ENCODE measurements around the gene SLC12A2. TPM values are rescaled to one million over a fixed set of nuclear protein-coding genes. Genes with fewer than 3 reads are reported as not detected.

Gene SLC12A2
- polyA plus RNA-seq, 1 donor (not counting 4 experiments of a cell fraction or from before 2014, with no cell fraction given) = 15.5 TPM

DNA sequence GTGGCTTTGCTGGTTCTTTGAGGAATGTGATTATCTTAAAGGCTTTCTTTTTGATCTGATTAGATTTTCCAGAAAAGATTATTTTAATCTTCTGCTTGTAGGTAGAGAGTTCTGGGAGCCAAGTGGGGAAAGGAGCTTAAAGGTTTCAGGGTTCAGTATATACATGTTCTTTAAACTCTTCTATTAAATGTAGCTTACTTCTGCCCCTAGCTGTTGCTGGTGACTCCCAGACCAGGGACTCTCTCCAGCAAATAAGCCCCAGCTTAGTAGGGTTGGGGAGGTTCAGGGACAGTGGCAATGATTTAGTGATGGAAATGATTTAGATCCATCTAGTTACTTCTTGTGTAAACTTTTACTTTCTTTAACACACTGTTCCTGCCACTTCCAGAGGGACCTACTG, 72.2 kb downstream of the SLC12A2 start:
- H3K4me2 ChIP-seq (ENCODE audit: control insufficient read depth, extremely low read depth, insufficient read depth, low read depth, low read length) = no peak overlapping the region
- H3K9me3 ChIP-seq (ENCODE audit: control insufficient read depth, low read depth, low read length) = no peaks in the 10 kb centered on the region
- H3K9ac ChIP-seq (ENCODE audit: control insufficient read depth, extremely low read depth, insufficient read depth, low read length) = no peak overlapping the region
- H3K79me2 ChIP-seq (ENCODE audit: control insufficient read depth, insufficient read depth, low read length) = no peaks in the 10 kb centered on the region
- no peak overlapping the region for H3K27ac ChIP-seq (ENCODE audit: control insufficient read depth, insufficient read depth, low read length)
- dilution Hi-C loops (cut with MboI; ENCODE audit: extremely low pct_ligation_motif_present, low sequenced_read_pairs) = no loop called here
- peaks cover 4 to 8% of the 10 kb centered on the region in 2 experiments for H3K36me3 ChIP-seq (ENCODE audit: control insufficient read depth in 2 of 2, extremely low read depth in 1 of 2, insufficient read depth in 2 of 2, low read length in 2 of 2)
- no peak overlapping the region for H3K4me3 ChIP-seq (ENCODE audit: control insufficient read depth in 2 of 3, extremely low read depth in 1 of 3, insufficient read depth in 2 of 3, low read depth in 1 of 3, low read length in 3 of 3)
- no peaks in the 10 kb centered on the region for H3K9me1 ChIP-seq (ENCODE audit: control insufficient read depth, extremely low read depth, insufficient read depth, low read length)
- TF ChIP-seq CTCF (optimal IDR thresholded peaks at IDR 0.05 in 1 of 3, IDR thresholded peaks at IDR 0.05 in 1 of 3, conservative IDR thresholded peaks at IDR 0.05 in 1 of 3; ENCODE audit: extremely low read depth in 1 of 3, insufficient read depth in 2 of 3, low read length in 3 of 3) (no peak), EZH2 (IDR thresholded peaks at IDR 0.05; ENCODE audit: low read length) (no peak)
- FAIRE-seq = no peak
- H4K20me1 ChIP-seq (ENCODE audit: control insufficient read depth, extremely low read depth, insufficient read depth, low read length) = no peaks in the 10 kb centered on the region
- H2AFZ ChIP-seq (ENCODE audit: control insufficient read depth, low read length) = no peak overlapping the region
- no peaks in the 10 kb centered on the region for H3K27me3 ChIP-seq (ENCODE audit: control insufficient read depth, extremely low read depth, insufficient read depth, low read length)
- no peaks in the 10 kb centered on the region for H3K4me1 ChIP-seq (ENCODE audit: control insufficient read depth, extremely low read depth, insufficient read depth, low read length)
- DNase-seq (ENCODE audit: low read depth, low spot score) = no peak

GRCh38 chr5:128156521-128156920, 73.0 kb downstream of the SLC12A2 start:
- no peak for DNase-seq (ENCODE audit: low read depth, low spot score)
- TF ChIP-seq EZH2 (IDR thresholded peaks at IDR 0.05; ENCODE audit: low read length) (no peak), CTCF (optimal IDR thresholded peaks at IDR 0.05 in 1 of 3, IDR thresholded peaks at IDR 0.05 in 1 of 3, conservative IDR thresholded peaks at IDR 0.05 in 1 of 3; ENCODE audit: extremely low read depth in 1 of 3, insufficient read depth in 2 of 3, low read length in 3 of 3) (no peak)
- dilution Hi-C loops (cut with MboI; ENCODE audit: extremely low pct_ligation_motif_present, low sequenced_read_pairs) = no loop called here
- Histone ChIP-seq H3K27ac (ENCODE audit: control insufficient read depth, insufficient read depth, low read length) (no peak overlapping the region), H3K4me1 (ENCODE audit: control insufficient read depth, extremely low read depth, insufficient read depth, low read length) (no peaks in the 10 kb centered on the region), H2AFZ (ENCODE audit: control insufficient read depth, low read length) (no peak overlapping the region), H3K4me3 (ENCODE audit: control insufficient read depth in 2 of 3, extremely low read depth in 1 of 3, insufficient read depth in 2 of 3, low read depth in 1 of 3, low read length in 3 of 3) (no peak overlapping the region), H3K36me3 (ENCODE audit: control insufficient read depth in 2 of 2, extremely low read depth in 1 of 2, insufficient read depth in 2 of 2, low read length in 2 of 2) (peaks cover 4 to 8% of the 10 kb centered on the region in 2 experiments), H3K9me1 (ENCODE audit: control insufficient read depth, extremely low read depth, insufficient read depth, low read length) (no peaks in the 10 kb centered on the region), H3K27me3 (ENCODE audit: control insufficient read depth, extremely low read depth, insufficient read depth, low read length) (no peaks in the 10 kb centered on the region), H3K4me2 (ENCODE audit: control insufficient read depth, extremely low read depth, insufficient read depth, low read depth, low read length) (no peak overlapping the region), H3K9me3 (ENCODE audit: control insufficient read depth, low read depth, low read length) (no peaks in the 10 kb centered on the region), H3K79me2 (ENCODE audit: control insufficient read depth, insufficient read depth, low read length) (no peaks in the 10 kb centered on the region), H3K9ac (ENCODE audit: control insufficient read depth, extremely low read depth, insufficient read depth, low read length) (no peak overlapping the region), H4K20me1 (ENCODE audit: control insufficient read depth, extremely low read depth, insufficient read depth, low read length) (no peaks in the 10 kb centered on the region)
- no peak for FAIRE-seq

Measured in keratinocyte (primary cell).